ENCODE data around the gene WDR70. TPM values are rescaled to one million over a fixed set of nuclear protein-coding genes. Genes with fewer than 3 reads are reported as not detected.

The WDR70 gene
- total and polyA plus RNA-seq, 10 of the 15 experiments (the other 5 are each of a cell fraction or from before 2014, with no cell fraction given) = 10.9 to 33.6 (median 29.1) TPM

- Histone ChIP-seq H3K27ac (ENCODE audit: control insufficient read depth, insufficient read depth) (no peak overlapping the region), H3K9me3 (replicated peaks; ENCODE audit: control insufficient read depth, insufficient read depth, low read length) (no peaks in the 10 kb centered on the region), H3K4me1 (ENCODE audit: control insufficient read depth, insufficient read depth, low read length) (no peaks in the 10 kb centered on the region), H2AFZ (ENCODE audit: control insufficient read depth, low read depth, low read length) (no peak overlapping the region), H3K4me3 (no peak overlapping the region), H3K36me3 (ENCODE audit: control insufficient read depth in 2 of 2, insufficient read depth in 2 of 2, low read length in 1 of 2) (no peaks in the 10 kb centered on the region), H4K20me1 (ENCODE audit: control insufficient read depth, insufficient read depth) (no peaks in the 10 kb centered on the region), H3K4me2 (ENCODE audit: control insufficient read depth, insufficient read depth) (no peak overlapping the region), H3K79me2 (ENCODE audit: control insufficient read depth, insufficient read depth, low read length) (no peaks in the 10 kb centered on the region), H3K27me3 (replicated peaks in 1 of 2; ENCODE audit: control insufficient read depth in 2 of 2, insufficient read depth in 2 of 2, low read length in 1 of 2) (no peaks in the 10 kb centered on the region), H3K9ac (ENCODE audit: control insufficient read depth, insufficient read depth, low read length) (no peak overlapping the region)
- CTCF ChIA-PET = interaction anchor here (1.1 kb wide), 1 partner anchor 19 kb away, joined by 3 read pairs; no protein-coding TSS in a partner anchor
- DNase-seq (ENCODE audit: low read depth, low spot score) (no peak), ATAC-seq (no peak), FAIRE-seq (no peak)
- SMC1A ChIA-PET (ENCODE audit: uncharacterized antibody, unreplicated experiment) = no interaction called here
- intact Hi-C loops (cut with micrococcal nuclease; ENCODE audit: unreplicated experiment) = no loop called here
- RAD21 ChIA-PET (ENCODE audit: unreplicated experiment) = no interaction called here
- BruUV-seq (replicated peaks) = no TSS peak
- WGBS (ENCODE audit: insufficient coverage, insufficient replicate concordance, low lambda C conversion rate, missing lambda C conversion rate) = 82% methylated on average over 5 of the region's 5 CpGs
- in situ Hi-C loops (cut with MboI) = no loop called here
- POLR2A ChIA-PET = no interaction called here
- TF ChIP-seq SIN3A (IDR thresholded peaks at IDR 0.05; ENCODE audit: low read depth, low read length) = no peak
- no peak for TF ChIP-seq HSF1 (IDR thresholded peaks at IDR 0.05; ENCODE audit: low read depth, low read length)
- TF ChIP-seq CREB1 (IDR thresholded peaks at IDR 0.05; ENCODE audit: low read depth) = no peak
- TF ChIP-seq POLR2AphosphoS5 (IDR thresholded peaks at IDR 0.05; ENCODE audit: low read length) = no peak
- no peak for TF ChIP-seq ZBTB4 (CRISPR knock-in tag; IDR thresholded peaks at IDR 0.05)
- no peak for TF ChIP-seq ZBED1 (IDR thresholded peaks at IDR 0.05; ENCODE audit: borderline replicate concordance)
- no peak for TF ChIP-seq NR2C1 (IDR thresholded peaks at IDR 0.05)
- no peak for TF ChIP-seq RB1 (IDR thresholded peaks at IDR 0.05; ENCODE audit: borderline replicate concordance)
- TF ChIP-seq ZNF384 (IDR thresholded peaks at IDR 0.05; ENCODE audit: borderline replicate concordance, low read depth, low read length) = no peak
- no peak for TF ChIP-seq WRNIP1 (IDR thresholded peaks at IDR 0.05; ENCODE audit: borderline replicate concordance, low read depth, low read length)
- no peak for TF ChIP-seq PKNOX1 (IDR thresholded peaks at IDR 0.05)
- TF ChIP-seq SP1 (IDR thresholded peaks at IDR 0.05; ENCODE audit: low read depth, low read length) = no peak
- no peak for TF ChIP-seq NR2F1 (conservative IDR thresholded peaks at IDR 0.05)
- TF ChIP-seq RCOR1 (conservative IDR thresholded peaks at IDR 0.05; ENCODE audit: low read depth, low read length) = no peak
- no peak for TF ChIP-seq STAT3 (IDR thresholded peaks at IDR 0.05; ENCODE audit: low read depth, low read length)
- no peak for TF ChIP-seq RELB (IDR thresholded peaks at IDR 0.05; ENCODE audit: low read depth)
These were observed 325.3 kb downstream of the WDR70 start for GRCh38 chr5:37704406-37704805.

Data from GM12878 (cell line).